ENCODE results near the gene RASA4.
"Not testable (repeated sequence)": the region's sequence is repeated elsewhere in the genome, so short reads cannot be mapped to it uniquely, and the experiment has no call there.

DNA sequence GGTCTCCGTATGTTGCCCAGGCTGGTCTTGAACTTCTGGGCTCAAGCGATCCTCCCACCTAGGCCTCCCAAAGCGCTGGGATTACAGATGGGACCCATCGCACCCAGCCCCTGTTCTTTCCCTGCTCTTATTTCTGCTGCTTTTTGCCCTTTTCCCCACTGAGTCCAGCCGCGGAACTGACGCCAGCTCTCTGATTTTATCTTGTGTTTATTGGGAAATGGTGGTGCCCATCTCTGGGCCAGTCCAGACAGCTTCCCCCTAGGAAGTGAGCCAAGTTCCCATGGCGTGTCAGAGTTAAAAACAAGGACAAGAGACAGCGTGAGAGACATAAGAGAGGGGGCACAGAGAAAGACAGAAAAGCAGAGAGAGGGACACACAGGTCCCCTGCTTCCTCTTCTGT lies 14.1 kb upstream of the RASA4 start:
- TF ChIP-seq, protein P1, sequence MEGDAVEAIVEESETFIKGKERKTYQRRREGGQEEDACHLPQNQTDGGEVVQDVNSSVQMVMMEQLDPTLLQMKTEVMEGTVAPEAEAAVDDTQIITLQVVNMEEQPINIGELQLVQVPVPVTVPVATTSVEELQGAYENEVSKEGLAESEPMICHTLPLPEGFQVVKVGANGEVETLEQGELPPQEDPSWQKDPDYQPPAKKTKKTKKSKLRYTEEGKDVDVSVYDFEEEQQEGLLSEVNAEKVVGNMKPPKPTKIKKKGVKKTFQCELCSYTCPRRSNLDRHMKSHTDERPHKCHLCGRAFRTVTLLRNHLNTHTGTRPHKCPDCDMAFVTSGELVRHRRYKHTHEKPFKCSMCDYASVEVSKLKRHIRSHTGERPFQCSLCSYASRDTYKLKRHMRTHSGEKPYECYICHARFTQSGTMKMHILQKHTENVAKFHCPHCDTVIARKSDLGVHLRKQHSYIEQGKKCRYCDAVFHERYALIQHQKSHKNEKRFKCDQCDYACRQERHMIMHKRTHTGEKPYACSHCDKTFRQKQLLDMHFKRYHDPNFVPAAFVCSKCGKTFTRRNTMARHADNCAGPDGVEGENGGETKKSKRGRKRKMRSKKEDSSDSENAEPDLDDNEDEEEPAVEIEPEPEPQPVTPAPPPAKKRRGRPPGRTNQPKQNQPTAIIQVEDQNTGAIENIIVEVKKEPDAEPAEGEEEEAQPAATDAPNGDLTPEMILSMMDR (IDR thresholded peaks at IDR 0.05; ENCODE audit: insufficient read depth, low read length) = not testable (repeated sequence)
- TF ChIP-seq GABPA (IDR thresholded peaks at IDR 0.05; ENCODE audit: low read depth); POLR2AphosphoS5 (IDR thresholded peaks at IDR 0.05; ENCODE audit: low read depth); SPI1 (IDR thresholded peaks at IDR 0.05; ENCODE audit: borderline replicate concordance, low read depth): not testable (repeated sequence)
